IPS-18c (cell line): ENCODE results near the gene NPPA.

Source experiments
- H3K4me3 ChIP-seq: 2 replicates; pipeline ENCODE4 v1.7.0; 2013; ENCODE audit warnings: low read depth, mild to moderate bottlenecking, low read length, moderate library complexity; ENCODE audit not compliant: insufficient read depth
- H3K9me3 ChIP-seq: one replicate; pipeline ENCODE4 v1.6.1; 2013; ENCODE audit warnings: mild to moderate bottlenecking, low read length, moderate library complexity; ENCODE audit not compliant: control insufficient read depth, insufficient read depth

NPPA gene

DNA sequence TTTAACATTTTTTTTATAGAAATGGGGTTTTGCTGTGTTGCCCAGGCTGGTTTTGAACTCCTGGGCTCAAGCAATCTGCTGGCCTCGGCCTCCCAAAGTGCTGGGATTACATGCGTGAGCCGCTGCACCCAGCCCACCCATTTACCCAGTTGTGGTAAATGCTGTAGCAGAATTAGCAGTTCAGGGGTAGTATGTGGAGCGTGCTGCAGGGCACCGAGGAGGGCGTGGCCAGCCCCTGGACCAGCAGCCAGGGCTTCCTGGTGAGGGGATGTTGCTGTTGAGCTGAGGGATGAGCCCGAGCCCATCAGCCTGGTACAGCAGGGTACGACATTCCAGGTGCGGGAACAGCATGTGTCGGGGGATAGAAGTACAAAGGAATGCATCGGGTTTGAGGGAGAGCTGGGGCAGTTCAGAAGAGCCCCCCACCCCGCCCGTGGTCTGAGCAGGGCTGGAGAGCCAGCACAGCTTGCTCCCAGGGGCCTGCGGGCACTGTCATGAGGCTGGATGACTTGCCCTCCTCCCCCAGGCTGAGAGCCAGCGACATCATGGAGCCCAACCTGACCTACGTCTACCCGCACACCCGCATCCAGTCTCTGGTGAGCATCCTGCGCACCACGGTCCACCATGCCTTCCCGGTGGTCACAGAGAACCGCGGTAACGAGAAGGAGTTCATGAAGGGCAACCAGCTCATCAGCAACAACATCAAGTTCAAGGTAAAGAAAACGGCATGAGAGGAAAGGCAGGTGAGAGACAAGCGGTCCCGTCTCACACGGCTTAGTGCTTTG is 11.9 kb downstream of the NPPA start:
- Histone ChIP-seq H3K4me3 (no peak overlapping the region), H3K9me3 (no peaks in the 10 kb centered on the region)

DNA sequence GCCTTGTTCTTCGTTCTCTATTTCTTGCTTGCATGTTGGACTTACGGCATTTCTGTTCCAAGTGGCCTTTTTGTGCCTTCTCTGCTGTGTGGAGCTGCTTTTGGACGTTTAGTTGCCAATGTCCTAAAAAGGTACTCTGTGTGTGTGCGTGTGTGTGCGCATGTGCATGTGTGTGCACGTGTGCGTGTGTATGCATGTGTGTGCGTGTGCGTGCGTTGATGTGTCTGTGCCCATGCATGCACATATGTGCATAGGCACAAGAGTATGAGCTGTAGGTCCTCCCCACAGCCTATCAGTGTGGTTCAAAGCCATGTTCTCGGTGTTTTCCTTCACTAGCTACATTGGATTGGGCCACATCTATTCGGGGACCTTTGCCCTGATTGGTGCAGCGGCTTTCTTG is 13.7 kb downstream of the NPPA start:
- no peaks in the 10 kb centered on the region for H3K9me3 ChIP-seq
- no peak overlapping the region for H3K4me3 ChIP-seq

DNA sequence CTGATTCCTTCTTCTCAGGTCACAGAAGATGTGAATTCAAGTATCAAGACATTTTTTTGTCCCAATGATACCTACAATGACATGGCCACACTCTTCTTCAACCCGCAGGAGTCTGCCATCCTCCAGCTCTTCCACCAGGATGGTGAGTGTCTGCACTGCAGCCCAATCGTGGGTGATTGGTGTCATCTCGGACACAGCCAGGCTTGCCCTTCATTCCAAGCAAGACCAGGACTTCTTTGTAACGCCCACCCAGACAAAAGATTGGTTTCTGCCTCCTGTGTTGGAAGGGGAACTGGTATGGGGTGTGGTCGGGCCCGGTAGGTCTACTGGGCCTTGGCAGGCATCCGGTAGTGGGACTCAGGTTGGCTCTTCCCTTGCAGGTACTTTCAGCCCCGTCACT is 14.1 kb downstream of the NPPA start:
- Histone ChIP-seq H3K9me3 (no peaks in the 10 kb centered on the region), H3K4me3 (no peak overlapping the region)

DNA sequence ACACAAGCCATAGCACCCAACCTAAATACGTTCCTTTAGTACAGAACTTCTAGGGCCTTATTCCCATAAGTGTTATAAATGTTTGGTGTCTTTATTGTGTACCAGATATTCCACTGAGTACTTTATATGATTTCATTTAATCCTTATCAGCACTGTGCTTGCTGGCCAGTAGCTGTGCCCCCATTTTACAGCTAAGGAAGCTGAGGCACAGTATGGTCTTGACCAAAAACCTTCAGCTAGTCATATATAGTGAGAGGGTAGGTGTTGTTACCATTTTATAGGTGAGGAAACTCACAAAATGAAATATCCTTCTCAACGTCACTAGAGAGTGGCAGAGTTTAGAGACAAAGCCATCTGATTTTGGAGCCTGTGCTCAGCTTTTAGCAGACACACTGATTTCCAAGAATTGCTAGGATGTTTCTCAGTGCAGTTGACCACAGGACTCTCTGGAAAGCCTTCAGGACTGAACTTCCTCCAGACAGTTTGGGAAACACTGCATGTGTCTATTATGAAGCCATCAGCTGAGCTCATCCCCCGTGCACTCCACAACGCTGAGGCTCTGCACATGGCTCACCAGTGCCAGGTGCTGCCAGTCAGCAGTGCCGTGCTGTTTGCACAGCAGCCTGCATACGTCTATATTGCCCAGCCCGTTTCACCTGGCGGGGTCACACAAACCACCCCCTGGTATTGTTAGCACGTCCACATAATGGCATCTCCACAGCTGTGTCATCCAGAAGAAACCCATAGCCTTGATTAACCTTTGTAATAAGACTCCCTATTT is 15.4 kb downstream of the NPPA start:
- Histone ChIP-seq H3K4me3 (no peak overlapping the region), H3K9me3 (no peaks in the 10 kb centered on the region)

DNA sequence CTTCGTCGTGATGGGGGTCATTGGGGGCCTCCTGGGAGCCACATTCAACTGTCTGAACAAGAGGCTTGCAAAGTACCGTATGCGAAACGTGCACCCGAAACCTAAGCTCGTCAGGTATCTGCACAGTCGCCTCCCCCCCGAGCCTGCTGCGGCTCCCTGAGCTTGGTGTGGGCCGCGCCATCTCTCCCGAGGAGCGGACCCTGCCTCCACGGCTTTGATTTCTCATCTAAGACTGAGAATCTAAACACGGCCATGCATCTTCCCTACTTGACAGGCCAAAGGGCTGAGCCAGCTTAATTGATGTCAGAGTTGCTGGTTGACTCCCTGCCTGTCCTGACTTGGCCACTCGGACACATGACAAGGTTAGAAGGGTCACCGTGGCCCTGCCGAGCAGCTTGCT is 19.1 kb downstream of the NPPA start:
- no peak overlapping the region for H3K4me3 ChIP-seq
- H3K9me3 ChIP-seq, result no peaks in the 10 kb centered on the region

DNA sequence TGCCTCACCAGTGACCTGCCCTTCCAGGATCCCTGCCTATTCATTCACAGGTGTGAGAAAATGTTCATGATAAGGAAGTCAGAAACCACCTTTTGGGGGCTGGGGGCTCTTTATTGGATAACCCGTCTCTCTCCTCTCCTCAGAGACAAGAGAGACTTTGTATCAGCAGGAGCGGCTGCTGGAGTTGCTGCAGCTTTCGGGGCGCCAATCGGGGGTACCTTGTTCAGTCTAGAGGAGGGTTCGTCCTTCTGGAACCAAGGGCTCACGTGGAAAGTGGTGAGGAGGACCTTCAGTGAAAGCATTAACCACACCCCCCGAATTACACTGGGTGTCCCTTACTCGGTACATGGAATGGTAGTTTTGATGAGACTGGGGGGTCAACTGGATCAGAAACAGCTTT is 20.6 kb downstream of the NPPA start:
- Histone ChIP-seq H3K9me3 (no peaks in the 10 kb centered on the region), H3K4me3 (no peak overlapping the region)

DNA sequence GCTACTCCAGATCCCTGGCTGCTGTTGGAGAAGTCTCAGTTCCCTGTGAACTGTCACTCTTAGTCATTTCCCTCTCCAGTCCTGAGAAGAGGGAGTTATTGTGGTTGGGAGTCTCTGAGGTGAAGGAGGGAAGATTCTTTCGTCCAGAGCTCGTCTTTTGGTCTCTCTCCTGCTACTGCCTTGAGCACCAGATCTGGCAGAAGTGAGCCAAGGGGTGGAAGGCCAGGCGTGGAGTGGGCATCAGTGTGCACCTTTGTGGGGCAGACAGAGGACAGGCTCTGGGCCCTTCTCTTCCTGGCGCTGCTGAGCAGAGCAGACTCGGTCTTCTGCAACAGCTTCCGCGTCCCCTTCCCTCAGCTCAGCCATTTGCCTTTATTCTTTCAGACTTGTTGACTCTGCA is 22.5 kb downstream of the NPPA start:
- Histone ChIP-seq H3K9me3 (no peaks in the 10 kb centered on the region), H3K4me3 (no peak overlapping the region)

DNA sequence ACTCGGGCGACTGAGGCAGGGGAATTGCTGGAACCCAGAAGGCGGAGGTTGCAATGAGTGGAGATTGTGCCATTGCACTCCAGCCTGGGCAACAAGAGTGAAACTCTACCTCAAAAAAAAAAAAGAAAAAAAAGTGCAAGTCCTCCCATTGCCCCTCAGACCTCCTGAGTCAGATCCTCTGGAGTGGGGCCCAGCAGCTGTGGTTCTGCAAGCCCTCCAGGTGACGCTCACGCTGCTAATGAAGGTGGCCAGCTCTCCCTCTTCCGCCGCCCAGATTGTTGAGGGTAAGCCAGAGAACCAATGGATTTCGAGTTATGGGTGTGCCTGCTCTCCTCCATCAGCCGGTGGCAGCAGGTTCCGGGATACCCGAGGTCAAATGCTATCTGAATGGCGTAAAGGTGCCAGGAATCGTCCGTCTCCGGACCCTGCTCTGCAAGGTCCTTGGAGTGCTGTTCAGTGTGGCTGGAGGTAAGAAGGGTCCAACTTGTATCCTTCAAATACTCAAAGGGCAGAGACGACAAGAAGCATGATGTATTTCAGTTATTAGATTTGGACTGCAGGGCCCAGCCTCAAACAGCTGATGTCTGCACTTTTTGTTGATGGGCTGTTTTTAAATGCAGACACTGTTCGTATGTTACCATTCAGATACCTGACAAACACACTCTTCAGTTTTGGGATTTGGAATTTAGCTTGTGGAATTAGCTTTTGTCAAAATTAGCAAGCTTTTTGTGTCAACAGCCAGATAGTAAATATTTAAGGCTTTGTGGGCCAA is 24.0 kb downstream of the NPPA start:
- no peaks in the 10 kb centered on the region for H3K9me3 ChIP-seq
- H3K4me3 ChIP-seq, result no peak overlapping the region

DNA sequence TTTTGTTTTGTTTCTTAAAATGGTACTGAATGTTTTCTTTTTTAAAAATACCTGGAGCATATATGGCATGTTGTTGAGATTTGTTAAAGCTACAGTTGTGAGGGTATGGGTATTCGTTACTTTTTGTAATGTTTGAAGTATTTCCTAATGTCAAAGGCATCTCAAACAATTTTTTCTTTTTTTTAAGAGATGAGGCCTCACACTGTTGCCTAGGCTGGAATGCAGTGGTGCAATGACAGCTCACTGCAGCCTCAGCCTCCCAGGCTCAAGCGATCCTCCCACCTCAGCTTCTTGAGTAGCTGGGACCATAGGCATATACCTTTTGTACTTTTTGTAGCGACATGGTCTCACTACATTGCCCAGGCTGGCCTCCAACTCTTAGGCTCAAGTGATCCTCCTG is 25.5 kb downstream of the NPPA start:
- no peak overlapping the region for H3K4me3 ChIP-seq

DNA sequence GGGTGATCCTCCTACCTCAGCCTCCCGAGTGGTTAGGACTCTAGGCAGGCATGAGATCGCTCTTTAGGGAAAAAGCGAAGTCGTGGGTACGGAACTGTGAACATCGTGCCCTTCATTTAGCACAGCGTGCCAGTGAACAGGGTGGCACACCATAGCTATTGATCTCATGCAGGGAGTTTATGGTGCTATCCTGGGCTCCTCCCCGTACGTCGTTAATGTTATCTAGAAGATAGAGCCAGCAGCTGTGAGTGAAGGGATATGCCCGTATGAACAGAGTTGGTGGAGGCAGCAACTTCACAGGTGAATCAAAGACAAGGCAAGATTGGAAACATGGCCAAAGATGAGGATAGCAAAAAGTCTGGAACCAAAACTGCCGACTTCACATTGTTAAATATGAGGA is 30.4 kb downstream of the NPPA start:
- Histone ChIP-seq H3K4me3 (no peak overlapping the region), H3K9me3 (no peaks in the 10 kb centered on the region)

More for the DNA sequence above, 25.5 kb downstream of the NPPA start:
- no peaks in the 10 kb centered on the region for H3K9me3 ChIP-seq

DNA sequence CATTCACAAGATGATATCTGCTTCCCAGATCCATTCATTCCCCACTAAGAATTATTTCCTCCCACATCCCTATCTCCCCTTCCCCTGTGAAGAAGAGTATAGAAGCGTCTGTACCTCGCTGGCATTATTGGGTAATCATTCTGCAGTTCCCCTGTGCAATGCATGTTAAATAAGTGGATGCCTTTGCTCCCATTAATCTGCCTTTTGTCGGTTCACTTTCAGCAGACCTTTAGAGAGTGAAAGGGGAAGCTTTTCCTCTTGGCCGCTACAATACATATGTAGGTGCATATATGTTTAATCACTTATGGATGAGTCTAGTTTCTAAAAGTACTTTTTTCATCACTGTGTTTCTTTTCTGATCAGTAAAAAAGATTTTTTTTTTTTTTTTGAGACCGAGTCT is 34.6 kb downstream of the NPPA start:
- Histone ChIP-seq H3K4me3 (no peak overlapping the region), H3K9me3 (no peaks in the 10 kb centered on the region)

DNA sequence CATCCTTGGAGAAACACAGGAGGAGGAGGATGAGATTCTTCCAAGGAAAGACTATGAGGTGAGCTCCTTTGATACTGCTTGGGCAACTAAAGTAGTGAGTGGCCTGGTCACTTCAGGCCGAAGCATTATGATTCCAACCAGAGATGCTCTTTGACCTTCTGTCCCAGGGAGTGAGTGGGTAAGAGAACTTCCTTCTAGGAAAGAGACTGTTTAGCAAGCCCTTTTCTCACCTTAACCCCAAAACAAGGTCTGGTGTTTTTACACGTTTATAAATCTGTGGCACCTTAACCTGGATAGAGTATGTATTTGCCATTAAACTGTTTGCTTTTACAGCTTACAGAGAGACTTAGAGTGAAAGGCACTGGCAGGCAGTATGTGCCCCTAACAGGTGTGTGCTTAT is 40.5 kb downstream of the NPPA start:
- Histone ChIP-seq H3K4me3 (peak overlapping the region; percentile 25; the same call in 1 of the 2 replicates), H3K9me3 (peaks cover 2% of the 10 kb centered on the region)

DNA sequence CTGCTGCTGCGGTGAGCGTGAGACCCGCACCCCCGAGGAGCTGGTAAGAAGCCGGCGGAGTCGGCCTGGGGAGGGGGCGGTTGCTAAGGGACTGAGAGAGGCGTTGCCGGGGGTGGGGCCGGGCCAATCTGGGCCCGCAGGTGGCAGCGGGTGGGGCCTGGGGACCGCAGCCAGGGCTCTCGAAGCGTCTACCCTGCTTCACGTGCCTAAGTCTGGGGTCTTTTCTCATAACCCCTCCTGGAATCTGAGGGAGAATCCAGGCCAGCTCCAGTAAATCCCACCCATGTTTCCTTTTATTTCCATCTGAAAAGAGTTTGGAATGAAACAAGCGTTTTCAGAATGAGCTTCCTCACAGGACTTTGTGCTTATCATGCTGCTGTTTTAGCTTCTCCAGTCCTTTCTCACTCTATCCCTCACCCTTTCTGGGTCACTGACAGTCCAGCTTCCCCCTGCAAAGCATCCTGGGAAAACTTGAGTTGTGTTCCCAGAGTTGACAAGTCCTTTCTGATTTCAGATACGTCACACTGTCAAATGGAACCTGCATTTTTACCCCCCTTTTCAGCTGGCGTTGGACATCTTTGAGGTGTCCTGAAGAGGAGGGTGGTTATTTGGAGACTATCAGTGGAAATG is 41.2 kb downstream of the NPPA start:
- H3K9me3 ChIP-seq, result peaks cover 2% of the 10 kb centered on the region

DNA sequence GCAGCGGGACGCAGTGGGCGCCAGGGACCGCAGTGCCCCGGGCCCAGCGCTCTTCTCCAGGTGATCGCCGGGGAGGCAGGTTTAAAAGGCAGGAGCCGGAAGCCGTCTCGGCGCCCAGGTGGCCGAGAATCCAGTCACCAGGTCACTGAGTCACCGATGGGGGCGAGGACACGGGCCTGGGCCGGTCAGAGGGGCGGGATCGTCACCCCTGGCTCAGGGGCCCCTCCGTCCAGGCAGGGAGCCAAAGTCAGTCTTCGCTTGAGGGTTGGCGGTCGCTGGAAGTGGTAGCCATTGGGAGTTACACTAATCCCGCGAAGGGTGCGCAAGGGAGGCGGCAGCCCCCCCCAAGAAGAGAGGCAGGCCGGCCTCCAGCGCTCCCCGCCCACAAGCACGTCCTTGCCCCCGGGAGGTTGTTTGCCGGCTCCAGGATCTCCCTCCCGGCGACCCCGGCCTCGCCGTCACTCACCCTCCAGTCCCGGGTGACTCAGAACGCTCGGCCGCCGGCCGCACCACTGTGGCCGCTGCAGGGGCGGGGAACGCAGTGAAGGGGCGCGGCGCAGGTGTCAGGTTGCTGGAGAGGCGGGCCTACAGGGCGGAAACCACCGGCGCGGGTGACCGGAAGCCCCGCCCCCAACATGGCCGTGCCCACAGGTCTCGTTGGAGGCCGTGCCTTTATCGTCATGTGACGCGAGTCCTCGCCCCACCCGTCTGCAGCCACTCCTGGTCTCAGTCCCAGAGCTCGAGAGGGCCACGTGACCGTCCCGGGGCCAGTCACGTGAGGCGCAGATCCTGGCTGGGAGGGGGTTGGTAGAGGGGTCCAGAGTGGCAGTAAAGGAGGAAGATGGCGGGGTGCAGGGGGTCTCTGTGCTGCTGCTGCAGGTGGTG is 41.9 kb downstream of the NPPA start, which contains the start of the genes CLCN6 and MTHFR:
CLCN6 (plus strand) TSS at position 770 of the 885 bp plus-strand sequence; CDS start at position 842, 72 bp downstream.
MTHFR (minus strand) TSS at position 543 of the 885 bp plus-strand sequence. CDS start 2,848 bp downstream, outside the sequence.
- peaks cover 2% of the 10 kb centered on the region for H3K9me3 ChIP-seq
- H3K4me3 ChIP-seq, result peak within 1 kb of the TSS; percentile 89

More for the DNA sequence above, 41.2 kb downstream of the NPPA start:
- H3K4me3 ChIP-seq, result peak overlapping the region; percentile 89

DNA sequence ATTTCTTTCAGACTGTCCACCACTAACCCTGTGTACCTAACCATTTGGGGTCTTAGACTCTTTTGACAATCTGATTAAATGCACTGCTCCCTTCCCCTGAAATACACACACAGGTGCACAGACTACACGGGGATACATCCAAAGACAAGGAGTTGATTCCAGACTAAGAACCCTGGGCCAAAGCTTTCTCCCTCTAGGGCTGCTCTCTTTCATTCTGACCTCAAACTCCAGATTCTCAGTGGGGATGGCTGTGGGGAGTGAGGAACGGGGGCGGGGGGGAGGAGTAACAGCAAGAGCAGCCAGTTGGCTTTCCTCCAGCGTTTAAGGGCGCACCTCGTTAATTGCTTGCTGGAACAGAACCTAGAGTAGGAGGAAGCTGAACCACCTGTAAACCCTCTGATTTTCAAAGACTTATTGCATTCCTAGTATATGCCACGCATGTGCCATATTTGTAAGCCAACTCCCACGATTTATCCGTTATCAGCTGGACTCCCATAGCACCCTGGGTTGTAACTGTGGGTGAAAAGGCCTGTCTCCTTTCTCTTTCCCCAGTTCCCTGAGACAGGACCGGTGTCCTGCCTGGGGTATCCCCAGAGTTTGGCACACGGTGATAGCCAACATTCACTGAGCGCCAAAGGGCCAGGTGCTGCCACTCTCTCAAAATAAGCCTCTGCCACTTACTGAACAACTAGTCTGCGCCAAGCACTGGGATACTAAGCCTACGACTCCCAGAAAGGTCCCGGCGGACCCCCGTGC is 42.7 kb downstream of the NPPA start:
- H3K9me3 ChIP-seq, result peaks cover 2% of the 10 kb centered on the region
- peak overlapping the region; percentile 89 for H3K4me3 ChIP-seq
